HG03066 (cell line): Measurements from ENCODE around the gene DDX24.
A peak's percentile ranks its signal among the peaks of the same experiment; 100 is the strongest.

Experiments
- ATAC-seq: cut with Tn5 transposase; IDR thresholded peaks from one replicate; pipeline ENCODE4 v1.9.1; 2021; ENCODE audit warnings: low read depth; ENCODE audit not compliant: unreplicated experiment

The DDX24 gene

DNA sequence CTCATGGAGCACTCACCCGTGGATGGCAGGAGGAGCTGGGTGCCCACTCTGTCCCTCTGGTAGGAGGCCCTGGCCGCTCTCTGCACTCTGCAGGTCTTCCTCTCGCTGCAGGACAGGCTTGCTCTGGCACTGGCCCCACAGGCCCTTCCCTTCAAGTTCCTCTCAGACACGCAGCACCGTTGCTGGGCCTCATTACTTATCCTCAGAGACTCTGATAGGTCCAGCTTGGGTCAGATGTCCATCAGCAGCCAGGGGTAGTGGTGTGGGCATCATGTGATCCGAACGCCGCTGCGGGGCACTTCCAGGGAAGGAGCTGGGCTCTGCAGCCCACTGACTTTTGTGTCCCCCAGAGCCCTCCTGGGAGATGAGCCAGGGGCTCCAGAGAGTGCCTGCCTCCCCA lies 43.0 kb downstream of the DDX24 start:
- no peak for ATAC-seq

DNA sequence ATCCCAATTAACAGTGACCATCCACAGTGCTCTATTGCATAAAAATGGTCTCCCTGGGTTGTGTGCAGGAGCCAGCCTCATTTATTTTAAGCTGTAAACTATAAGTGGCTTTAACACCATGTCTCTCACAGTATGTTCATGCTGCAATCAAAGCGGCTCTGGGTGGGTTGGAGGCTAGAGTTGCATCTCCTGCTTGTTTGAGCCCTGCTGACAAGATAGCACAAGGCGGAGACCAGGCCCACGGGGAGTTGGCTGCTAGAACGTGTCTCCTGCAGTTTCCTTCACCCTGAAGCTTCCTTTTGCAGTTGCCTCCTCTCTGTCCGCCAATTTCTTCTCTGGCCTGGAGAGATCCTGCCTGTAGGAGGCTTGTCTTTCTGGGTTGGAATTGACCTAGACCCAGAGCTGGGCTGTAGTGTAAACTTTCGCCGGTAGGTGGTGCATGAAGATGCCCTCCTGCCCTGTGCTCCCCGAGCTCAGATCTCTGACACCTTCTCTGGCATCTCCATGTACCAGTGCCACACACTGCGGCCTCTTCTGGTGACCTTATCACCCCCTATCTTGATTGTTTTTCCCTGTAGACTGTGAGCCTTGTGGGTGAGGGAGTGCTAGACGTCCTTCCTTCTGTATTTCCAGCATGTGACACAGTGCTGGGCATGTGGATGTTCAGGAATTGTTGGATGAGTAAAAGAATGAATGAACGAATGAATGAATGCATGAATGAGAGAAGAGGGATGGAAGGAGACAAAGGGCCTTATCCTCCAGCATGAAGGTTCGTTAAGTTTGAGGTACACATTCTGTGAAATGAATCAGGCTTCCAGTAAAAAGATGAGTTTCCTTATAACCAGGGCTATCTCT lies 44.5 kb downstream of the DDX24 start:
- peak; percentile 92 for ATAC-seq

DNA sequence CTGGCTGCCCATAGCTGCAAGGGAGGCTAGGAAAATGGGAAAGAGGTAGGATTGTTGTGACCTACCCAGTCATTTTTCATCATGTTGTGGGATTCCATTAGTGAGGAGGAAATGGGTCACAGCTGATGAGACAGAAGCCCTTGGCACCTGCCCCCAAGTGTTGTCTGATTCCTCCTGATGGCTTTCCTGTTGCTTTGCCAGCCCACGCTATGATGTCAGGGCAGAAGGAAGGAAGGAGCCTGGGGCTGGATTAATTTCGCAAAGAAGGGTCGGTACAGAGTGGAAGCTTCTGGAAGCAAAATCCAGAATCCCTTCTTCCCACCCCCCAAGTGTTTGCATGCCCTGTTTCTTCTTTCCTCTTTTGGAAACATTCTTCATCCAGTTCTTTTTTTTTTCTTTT lies 46.1 kb downstream of the DDX24 start:
- no peak for ATAC-seq

DNA sequence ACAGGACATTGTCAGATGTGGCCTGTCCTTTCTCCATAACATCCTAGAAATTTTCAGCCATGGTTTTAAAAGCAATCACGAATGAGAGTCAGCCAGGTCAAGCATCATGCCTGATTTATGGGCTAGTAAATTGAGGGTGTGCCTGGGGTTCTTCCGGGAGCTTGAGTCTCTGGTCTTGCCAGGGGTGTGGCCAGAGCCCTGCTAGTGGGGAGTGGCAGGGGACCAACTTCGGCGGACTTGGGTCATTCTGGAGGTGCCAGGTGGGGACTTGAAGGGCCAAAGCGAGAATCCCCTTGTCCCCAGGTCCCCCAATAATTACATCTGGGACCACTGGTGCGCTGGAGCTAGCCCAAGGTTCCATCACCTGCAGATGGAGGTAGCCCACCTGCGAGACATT lies 49.1 kb downstream of the DDX24 start:
- no peak for ATAC-seq

DNA sequence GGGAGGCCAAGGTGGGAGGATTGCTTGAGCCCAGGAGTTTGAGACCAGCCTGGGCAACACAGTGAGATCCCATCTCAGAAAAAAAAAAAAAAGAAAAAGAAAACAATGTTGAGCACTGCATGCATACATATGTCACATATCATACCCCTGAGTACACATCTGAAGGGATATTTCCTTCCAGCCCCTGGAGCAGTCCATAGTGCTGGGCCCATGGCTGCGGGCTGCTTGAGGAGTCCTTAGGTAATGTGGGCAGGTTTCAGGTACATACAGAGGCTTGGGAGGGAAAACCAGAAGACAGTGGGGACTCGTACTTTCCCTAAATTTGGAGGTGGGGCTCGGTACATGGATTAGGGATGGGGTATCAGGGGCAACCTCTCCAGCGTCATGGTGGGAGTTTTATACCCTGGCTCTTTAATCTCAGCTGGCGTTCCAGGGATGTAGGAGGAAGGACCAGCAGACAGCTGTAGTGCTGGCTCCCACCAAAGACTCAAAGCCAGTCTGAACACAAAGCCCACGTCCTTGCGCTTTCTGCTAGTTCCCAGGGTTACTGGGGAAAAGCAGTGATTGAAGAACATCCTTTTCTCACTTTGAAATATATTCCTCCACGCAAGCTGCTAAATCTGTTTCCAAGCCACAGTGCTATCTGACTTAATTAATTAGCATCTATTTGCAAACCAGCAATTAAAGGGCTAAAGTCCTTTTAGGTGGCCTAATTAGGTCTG lies 49.7 kb downstream of the DDX24 start:
- ATAC-seq, result no peak

DNA sequence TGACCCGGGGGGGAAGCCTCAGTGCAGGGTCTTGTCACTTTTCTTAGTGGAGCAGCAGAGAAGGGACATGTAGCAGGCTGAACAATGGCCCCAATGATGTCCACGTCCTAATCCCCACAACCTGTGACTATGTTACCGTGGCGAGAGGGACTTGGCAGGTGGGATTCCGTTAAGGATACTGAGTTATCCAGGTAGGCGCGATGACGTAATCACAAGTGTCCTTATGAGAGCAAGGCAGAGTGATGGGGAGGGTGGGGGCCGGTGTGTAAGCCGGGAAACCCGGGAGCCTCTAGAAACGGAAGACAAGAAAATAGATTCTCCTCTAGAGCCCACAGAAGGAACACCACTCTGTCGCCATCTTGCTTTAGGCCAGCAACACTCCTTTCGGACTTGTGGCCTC lies 50.4 kb downstream of the DDX24 start:
- no peak for ATAC-seq

DNA sequence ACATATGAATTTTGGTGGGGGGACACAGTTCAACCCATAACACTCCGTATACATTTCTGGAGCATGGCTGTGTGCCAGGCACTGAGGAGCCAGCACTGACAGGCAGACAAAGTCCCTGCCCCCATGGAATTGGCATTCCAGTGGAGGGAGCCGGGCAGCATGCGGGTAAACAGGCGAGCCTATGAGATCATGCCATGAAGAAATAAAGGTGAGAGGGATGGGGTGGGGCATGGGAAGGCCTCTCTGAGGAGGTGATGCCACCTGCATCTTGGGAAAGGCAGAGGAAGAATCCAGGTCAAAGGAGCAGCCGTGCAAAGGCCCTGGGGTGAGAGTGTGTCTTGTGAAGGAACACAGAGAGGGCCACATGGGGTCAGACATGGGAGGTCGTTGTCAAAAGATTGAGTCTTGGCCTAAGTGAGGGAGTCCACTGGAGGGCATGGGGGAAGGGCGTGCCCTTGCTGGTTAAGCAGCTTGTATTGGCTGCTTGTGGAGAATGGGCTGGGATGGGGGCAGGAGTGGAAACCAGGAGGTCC lies 51.3 kb downstream of the DDX24 start:
- ATAC-seq, result no peak

DNA sequence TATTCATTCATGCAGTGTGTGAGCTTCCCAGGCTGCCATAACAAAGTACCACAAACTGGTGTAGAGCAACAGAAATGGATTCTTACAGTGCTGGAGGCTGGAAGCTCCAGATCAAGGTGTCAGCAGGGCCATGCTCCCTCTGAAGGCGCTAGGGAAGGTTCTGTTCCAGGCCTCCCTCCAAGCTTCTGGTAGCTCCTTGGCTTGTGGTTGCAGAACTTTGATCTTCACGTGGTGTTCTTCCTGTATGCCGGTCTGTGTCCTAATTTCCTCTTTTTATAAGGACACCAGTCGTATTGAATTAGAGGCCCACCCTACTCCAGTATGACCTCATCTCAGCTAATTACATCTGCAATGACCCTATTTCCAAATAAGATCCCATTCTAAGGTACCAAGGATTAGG lies 51.7 kb downstream of the DDX24 start:
- ATAC-seq, result no peak

- no peak for ATAC-seq
Measured at GRCh38 chr14:94028450-94028826, 52.6 kb downstream of the DDX24 start.

DNA sequence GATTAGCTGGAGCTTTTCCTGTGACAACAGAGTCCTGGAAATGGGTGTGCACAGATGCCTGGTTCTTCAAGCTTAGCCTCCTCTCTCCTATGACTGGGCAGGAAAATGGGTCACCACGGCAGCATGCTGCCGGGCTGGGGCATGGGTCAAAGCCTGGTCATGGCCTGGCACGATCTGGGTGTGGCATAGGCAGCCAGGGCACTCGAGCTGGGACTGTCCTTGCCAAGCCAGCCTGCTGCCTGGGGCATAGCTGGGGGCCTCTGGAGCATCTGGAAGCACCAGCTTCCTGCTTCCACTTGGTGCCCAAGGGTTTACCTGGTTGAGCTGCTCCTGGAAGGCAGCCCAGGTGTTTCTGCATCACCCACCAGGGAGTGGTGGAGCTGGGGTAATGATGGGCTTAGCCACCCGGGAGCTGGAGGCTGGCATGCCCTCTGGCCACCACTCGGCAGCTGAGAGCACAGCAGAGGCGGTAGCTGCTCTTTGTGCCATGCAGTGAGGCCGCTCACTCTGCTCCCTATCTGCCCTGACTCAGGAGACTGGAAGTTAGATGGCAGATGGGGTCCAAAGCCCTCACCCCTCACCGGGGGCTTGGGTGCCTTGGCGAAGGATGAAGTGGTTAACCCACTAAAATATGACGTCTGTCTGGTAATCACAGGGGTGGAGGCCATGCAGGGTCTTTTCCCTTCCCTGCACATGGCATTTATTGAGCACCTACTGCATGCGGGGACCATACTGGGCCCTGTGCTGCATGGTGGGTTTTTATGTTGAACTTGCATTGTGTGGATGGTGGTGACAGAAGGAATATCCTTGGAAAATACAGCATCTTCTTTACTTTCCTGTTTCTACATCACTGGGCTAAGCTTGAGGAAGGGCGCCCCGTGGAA lies 53.2 kb downstream of the DDX24 start:
- no peak for ATAC-seq

GRCh38 chr14:94026889-94027469 lies 54.0 kb downstream of the DDX24 start:
- no peak for ATAC-seq

- ATAC-seq, result peak; percentile 98
Measured at GRCh38 chr14:94026173-94026888, 54.7 kb downstream of the DDX24 start, which contains the start of gene OTUB2. Gene OTUB2 (plus strand): TSS chr14:94026340. CDS start chr14:94026538, 198 bp downstream.

DNA sequence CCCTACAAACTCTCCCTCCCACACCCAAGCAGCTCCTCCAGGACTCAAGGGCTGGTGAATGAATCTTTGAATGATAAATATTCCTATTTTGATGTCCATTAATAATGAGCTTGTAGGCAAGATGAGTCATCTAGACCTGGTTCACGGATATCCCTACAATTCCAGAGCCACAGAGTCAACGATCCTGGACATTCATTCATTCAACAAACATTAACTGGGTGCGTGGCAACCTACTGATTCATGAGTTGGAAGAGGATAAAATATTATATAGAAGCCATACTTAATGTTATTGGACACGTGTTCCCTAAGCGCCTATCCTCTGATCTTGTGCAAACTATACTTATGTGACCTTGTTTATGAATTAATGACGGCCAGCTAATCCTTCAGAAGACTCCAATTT lies 55.3 kb downstream of the DDX24 start:
- ATAC-seq, result no peak

DNA sequence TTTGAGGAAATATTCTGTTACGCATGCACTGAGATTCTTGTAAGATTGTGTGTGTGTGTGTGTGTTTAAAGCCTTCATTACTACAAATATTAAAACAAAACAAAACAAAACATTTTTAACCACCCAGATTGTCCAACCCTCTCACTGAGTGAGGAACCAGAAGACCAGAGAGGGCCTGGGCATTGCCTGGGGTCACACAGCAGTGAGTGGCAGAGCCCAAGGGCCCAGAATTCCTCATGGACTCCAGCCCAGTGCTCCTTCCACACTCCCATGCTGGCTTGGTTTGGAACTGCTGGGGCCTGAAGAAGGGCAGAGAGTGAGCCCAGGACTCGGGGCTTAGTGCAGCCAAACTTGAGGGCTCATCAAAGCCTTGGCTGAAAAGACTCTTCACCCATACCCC lies 56.5 kb downstream of the DDX24 start:
- no peak for ATAC-seq

GRCh38 chr14:94022532-94023411 lies 58.2 kb downstream of the DDX24 start:
- no peak for ATAC-seq

GRCh38 chr14:94021416-94022157 lies 59.4 kb downstream of the DDX24 start:
- ATAC-seq, result no peak

DNA sequence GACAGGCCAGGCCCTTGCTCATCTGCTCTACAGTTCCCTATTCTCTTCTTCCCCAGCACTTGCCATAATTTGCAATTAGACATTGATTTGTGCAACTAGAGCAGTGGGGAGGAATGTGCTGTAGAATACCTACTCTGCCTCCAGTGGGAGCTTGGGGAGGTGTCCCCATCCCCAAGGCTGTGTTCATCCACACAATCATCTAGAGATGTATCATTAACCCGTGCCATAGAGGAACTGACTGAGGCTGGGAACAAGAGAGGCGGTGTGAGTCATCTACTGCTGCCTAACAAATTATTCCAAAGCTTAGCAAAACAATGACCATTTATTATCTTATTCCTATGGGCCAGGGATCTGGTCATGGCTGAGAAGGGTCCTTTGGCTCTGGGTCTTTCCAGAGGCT lies 60.0 kb downstream of the DDX24 start:
- ATAC-seq, result no peak

- no peak for ATAC-seq
Measured at GRCh38 chr14:94020267-94020666, 60.7 kb downstream of the DDX24 start.
